Transverse colon (tissue), 4 donors: ENCODE results near the gene PFKFB1. TPM values are rescaled to one million over a fixed set of nuclear protein-coding genes. Genes with fewer than 3 reads are reported as not detected.

Experiments
- DNase-seq: peaks from one replicate; pipeline ENCODE4 v3.0.0-alpha.2; 2019
- H3K27ac ChIP-seq, 4 donors: fragments of 200-600 bp; sonication (generic); 2 replicates each; pipeline ENCODE4 v1.5.1; 2016 to 2018; ENCODE audit warnings: inconsistent platforms in 4 of 4
- H3K27me3 ChIP-seq: fragments of 200-600 bp; sonication (generic); 2 replicates; pipeline ENCODE4 v1.5.1; 2017; ENCODE audit warnings: inconsistent platforms
- H3K36me3 ChIP-seq, 4 donors: fragments of 200-600 bp; sonication (generic); 2 replicates each; pipeline ENCODE4 v1.5.1; 2017 to 2019; ENCODE audit warnings: inconsistent platforms in 4 of 4
- H3K4me1 ChIP-seq, 4 donors: fragments of 200-600 bp; sonication (generic); 2 replicates each; pipeline ENCODE4 v1.5.1; 2017 to 2020; ENCODE audit warnings: inconsistent platforms in 4 of 4
- H3K4me3 ChIP-seq, 4 donors: fragments of 200-600 bp; sonication (generic); 1 replicate in 1 of 4; 2 replicates in 3 of 4; pipeline versions ENCODE4 v1.5.1 to v1.6.1; 2017 to 2019; ENCODE audit warnings: inconsistent platforms in 4 of 4
- H3K9me3 ChIP-seq, 2 donors: fragments of 200-600 bp; sonication (generic); 2 replicates each; pipeline ENCODE4 v1.5.1; 2017 to 2019; ENCODE audit warnings: inconsistent platforms in 2 of 2
- CTCF ChIP-seq, 5 experiments: fragments of 200-600 bp in 3 of 5; fragments of 450-650 bp in 2 of 5; sonication (generic) in 3 of 5; IDR thresholded peaks; 1 replicate in 2 of 5; 2 replicates in 3 of 5; pipeline ENCODE4 v1.5.1; 2016 to 2017; ENCODE audit warnings: antibody characterized with exemption in 5 of 5, inconsistent platforms in 3 of 5, mild to moderate bottlenecking in 2 of 5, moderate library complexity in 1 of 5
- EP300 ChIP-seq: sonication (generic); formaldehyde crosslinking; IDR thresholded peaks from one replicate; pipeline ENCODE4 v1.6.1; 2017; ENCODE audit warnings: antibody characterized with exemption, low read depth
- POLR2A ChIP-seq: fragments of 450-650 bp; IDR thresholded peaks from one replicate; pipeline ENCODE4 v1.6.1; 2016; ENCODE audit warnings: antibody characterized with exemption, mild to moderate bottlenecking, moderate library complexity
- POLR2AphosphoS5 ChIP-seq, 3 donors: sonication (generic); formaldehyde crosslinking; IDR thresholded peaks; one replicate each; pipeline ENCODE4 v1.6.1; 2016; ENCODE audit warnings: antibody characterized with exemption in 3 of 3
- WGBS, 2 donors: methylation state at CpG; one replicate each; pipeline ENCODE4 v1.1.5; 2018; ENCODE audit warnings: low coverage in 1 of 2; 5-methylcytosine and 5-hydroxymethylcytosine counted together
- in situ Hi-C, 4 donors: fragments of 200-750 bp; cut with MboI; loops; one replicate each; pipeline versions ENCODE4 v1.15.0 to v1.15.1; 2017; ENCODE audit warnings: low sequenced_read_pairs in 3 of 4, low pct_ligation_motif_present in 1 of 4, low pct_unique_long_range_greater_than_20kb in 1 of 4
- intact Hi-C: fragments of 100-400 bp; cut with DNase I; formaldehyde crosslinking; loops from one replicate; pipeline ENCODE4 v1.15.1; 2023; ENCODE audit warnings: low total_unique reads
- total RNA-seq, 4 donors: library from RNA; depleted of rRNA; stranded (reverse); fragments of >200 nt; gene quantifications; one replicate each; pipeline ENCODE4 v1.1.0, GENCODE V29; 2016

PFKFB1 gene
- total RNA-seq, 4 donors from 2014 or later, result 0.32 to 0.55 TPM; not detected in 2

DNA sequence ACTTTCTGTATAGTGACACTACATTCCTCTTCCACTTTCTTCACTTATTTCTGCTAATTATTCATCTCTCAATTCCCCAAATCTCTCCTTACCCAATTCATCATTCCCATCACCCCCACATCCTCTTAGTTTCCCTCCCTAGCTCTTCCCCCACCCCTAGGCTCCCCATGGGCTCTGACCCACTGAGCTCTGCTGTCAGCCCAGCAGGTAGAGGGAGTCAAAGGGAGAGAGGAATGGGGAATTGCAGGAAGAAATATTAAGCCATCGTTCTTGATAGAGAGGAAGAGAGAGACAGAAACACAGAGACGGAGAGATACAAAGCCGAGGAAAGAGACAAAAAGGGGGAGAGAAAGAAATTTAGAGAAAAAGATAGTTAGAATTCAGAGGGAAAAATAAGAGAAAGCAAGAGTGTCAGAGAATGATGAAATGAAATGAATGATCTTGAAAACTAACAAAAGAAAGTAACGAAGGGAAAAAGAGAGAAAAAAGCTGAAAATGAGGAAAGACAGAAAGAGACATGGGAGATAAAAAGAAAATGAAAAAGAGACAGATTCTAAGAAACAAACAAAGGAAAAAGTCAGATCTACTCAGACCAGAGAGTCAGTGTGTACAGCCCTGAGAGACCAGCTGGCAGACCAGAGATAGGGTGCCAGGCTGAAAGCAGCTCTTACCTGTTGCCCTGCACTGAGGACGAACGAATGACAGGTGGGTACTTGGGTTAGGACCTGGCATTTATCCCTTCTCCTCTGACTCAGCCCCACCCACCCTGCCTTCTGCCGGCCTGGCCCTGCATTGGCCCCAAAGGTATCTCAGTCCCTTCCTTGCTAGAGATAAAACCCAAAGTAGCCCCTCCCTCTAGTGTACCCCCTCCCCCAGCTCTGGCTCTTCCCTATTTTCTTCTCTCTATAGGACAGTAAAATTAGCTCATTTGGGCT is 36.5 kb upstream of the PFKFB1 start, which contains the start of gene ALAS2:
TSS of gene ALAS2 (minus strand) at position 707 of the 935 bp plus-strand sequence. CDS start 4,977 bp downstream, outside the sequence.
- in situ Hi-C loops (no loop called here), intact Hi-C loops (no loop called here)
- no peak within 1 kb of the TSS for H3K27ac ChIP-seq
- no peak for TF ChIP-seq CTCF (IDR thresholded peaks at IDR 0.05)
- TF ChIP-seq EP300, result no peak
- no peak for TF ChIP-seq POLR2AphosphoS5 (IDR thresholded peaks at IDR 0.05)
- TF ChIP-seq POLR2A, result no peak
- no peaks in the 10 kb centered on the region for H3K27me3 ChIP-seq
- H3K36me3 ChIP-seq, result no peaks in the 10 kb centered on the region
- no peaks in the 10 kb centered on the region for H3K9me3 ChIP-seq
- no peak within 1 kb of the TSS for H3K4me3 ChIP-seq
- DNase-seq, result no peak
- 68 to 92% methylated on average over 2 to 7 of the region's 7 CpGs for WGBS, 2 donors
- no peaks in the 10 kb centered on the region for H3K4me1 ChIP-seq

DNA sequence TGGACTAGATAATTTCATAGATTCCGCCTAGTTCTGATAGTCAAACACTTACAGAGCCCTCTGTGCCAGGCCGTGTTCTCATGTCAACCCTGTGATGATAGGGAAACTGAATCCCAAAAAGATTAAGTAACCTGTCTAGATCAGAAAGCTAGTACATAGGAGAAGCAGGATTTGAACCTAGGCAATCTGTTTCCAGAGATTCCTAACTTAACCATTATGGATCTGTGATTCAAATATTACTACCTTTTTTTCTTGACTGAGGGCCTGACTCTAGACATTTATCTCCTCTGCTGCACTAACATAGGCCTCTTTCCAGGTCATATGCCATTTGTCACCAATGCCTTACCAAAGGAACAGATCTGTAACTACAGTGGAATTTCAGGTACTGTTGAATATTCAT is 35.3 kb upstream of the PFKFB1 start:
- H3K4me1 ChIP-seq, result no peaks in the 10 kb centered on the region
- in situ Hi-C loops, result no loop called here
- DNase-seq, result no peak
- H3K9me3 ChIP-seq, result no peaks in the 10 kb centered on the region
- no peak overlapping the region for H3K27ac ChIP-seq
- WGBS, 2 donors, result 69% methylated on average over 2 of the region's 2 CpGs; no CpG with 5 or more reads in 1 of the 2 donors
- H3K27me3 ChIP-seq, result no peaks in the 10 kb centered on the region
- H3K4me3 ChIP-seq, result no peak overlapping the region
- intact Hi-C loops, result no loop called here
- no peak for TF ChIP-seq POLR2A
- no peak for TF ChIP-seq EP300
- TF ChIP-seq POLR2AphosphoS5 (IDR thresholded peaks at IDR 0.05), result no peak
- TF ChIP-seq CTCF (IDR thresholded peaks at IDR 0.05), result no peak
- H3K36me3 ChIP-seq, result no peaks in the 10 kb centered on the region

DNA sequence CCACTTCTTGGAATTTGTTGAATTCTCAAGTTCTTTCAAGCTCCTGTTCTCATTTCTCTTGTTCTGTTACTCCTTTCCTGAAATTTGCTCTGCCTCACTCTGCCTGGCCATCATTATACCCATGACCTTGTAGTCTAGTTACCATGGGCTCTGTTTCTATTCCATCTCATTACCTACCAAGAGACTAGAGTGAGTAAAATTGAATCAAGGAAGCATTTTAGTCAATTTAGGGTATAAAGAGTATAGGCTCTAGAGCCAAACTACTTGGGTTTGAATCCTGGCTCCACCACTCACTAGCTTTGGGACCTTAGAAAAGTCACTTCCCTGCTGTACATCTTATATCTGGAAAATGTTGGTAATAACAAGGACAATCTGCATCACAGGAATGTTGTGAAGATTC is 34.6 kb upstream of the PFKFB1 start:
- Histone ChIP-seq H3K27ac (no peak overlapping the region), H3K4me3 (no peak overlapping the region), H3K27me3 (no peaks in the 10 kb centered on the region), H3K36me3 (no peaks in the 10 kb centered on the region), H3K9me3 (no peaks in the 10 kb centered on the region), H3K4me1 (no peaks in the 10 kb centered on the region)
- no peak for DNase-seq
- TF ChIP-seq CTCF (IDR thresholded peaks at IDR 0.05) (no peak), POLR2A (no peak), EP300 (no peak), POLR2AphosphoS5 (IDR thresholded peaks at IDR 0.05) (no peak)
- in situ Hi-C loops, result no loop called here
- intact Hi-C loops, result no loop called here

GRCh38 chrX:55028040-55028439 is 34.1 kb upstream of the PFKFB1 start:
- H3K36me3 ChIP-seq, result no peaks in the 10 kb centered on the region
- TF ChIP-seq POLR2AphosphoS5 (IDR thresholded peaks at IDR 0.05) (no peak), CTCF (IDR thresholded peaks at IDR 0.05) (no peak), POLR2A (no peak), EP300 (no peak)
- H3K4me3 ChIP-seq, result no peak overlapping the region
- H3K9me3 ChIP-seq, result no peaks in the 10 kb centered on the region
- no peaks in the 10 kb centered on the region for H3K4me1 ChIP-seq
- 61% methylated on average over 4 of the region's 4 CpGs; no CpG with 5 or more reads in 1 of the 2 donors for WGBS, 2 donors
- H3K27me3 ChIP-seq, result no peaks in the 10 kb centered on the region
- H3K27ac ChIP-seq, result no peak overlapping the region
- no peak for DNase-seq
- intact Hi-C loops (no loop called here), in situ Hi-C loops (no loop called here)
